Cardiac fibroblast (primary cell): ENCODE results near the gene RBM34.

Experiments used
- DNase-seq, 2 donors: peaks; one replicate each; pipeline versions ENCODE4 v3.0.0 to v3.0.0-alpha.2; 2010; ENCODE audit warnings: low read depth in 2 of 2
- H3K4me3 ChIP-seq, 2 donors: replicated peaks in 1 of 2; 1 replicate in 1 of 2; 2 replicates in 1 of 2; pipeline ENCODE4 v1.5.1; 2011; ENCODE audit warnings: low read depth in 2 of 2, low read length in 2 of 2, mild to moderate bottlenecking in 2 of 2, moderate library complexity in 1 of 2
- CTCF ChIP-seq: IDR thresholded peaks from one replicate; pipeline ENCODE4 v1.5.1; 2011; ENCODE audit warnings: low read depth, mild to moderate bottlenecking, low read length, inconsistent platforms

The RBM34 gene

GRCh38 chr1:235122348-235122747, 38.7 kb downstream of the RBM34 start:
- no peak overlapping the region for H3K4me3 ChIP-seq

GRCh38 chr1:235113183-235113917, 47.7 kb downstream of the RBM34 start:
- no peak overlapping the region for H3K4me3 ChIP-seq
- no peak for TF ChIP-seq CTCF
- DNase-seq = no peak

More at GRCh38 chr1:235122348-235122747, 38.7 kb downstream of the RBM34 start:
- no peak for TF ChIP-seq CTCF
- no peak for DNase-seq

GRCh38 chr1:235112297-235113182, 48.5 kb downstream of the RBM34 start:
- DNase-seq = no peak
- TF ChIP-seq CTCF = no peak
- no peak overlapping the region for H3K4me3 ChIP-seq

GRCh38 chr1:235111107-235111506, 49.9 kb downstream of the RBM34 start:
- no peak overlapping the region for H3K4me3 ChIP-seq
- DNase-seq = no peak
- no peak for TF ChIP-seq CTCF

- no peak overlapping the region for H3K4me3 ChIP-seq
- DNase-seq = no peak
- TF ChIP-seq CTCF = no peak
Observed at GRCh38 chr1:235108876-235109275, 52.2 kb downstream of the RBM34 start.

- TF ChIP-seq CTCF = no peak
- DNase-seq = no peak
- no peak overlapping the region for H3K4me3 ChIP-seq
Observed at GRCh38 chr1:235108185-235108593, 52.9 kb downstream of the RBM34 start.
